Sigmoid colon (tissue), 4 donors: ENCODE results near the gene SLC37A3.

Experiments used
- CTCF ChIP-seq, 4 experiments: fragments of 450-650 bp in 3 of 4; fragments of 200-600 bp in 1 of 4; IDR thresholded peaks; one replicate each; pipeline ENCODE4 v1.5.1; 2016 to 2019; ENCODE audit warnings: antibody characterized with exemption in 4 of 4, mild to moderate bottlenecking in 3 of 4, moderate library complexity in 2 of 4
- EP300 ChIP-seq, 4 donors: sonication (generic); formaldehyde crosslinking; IDR thresholded peaks; one replicate each; pipeline ENCODE4 v1.6.1; 2017; ENCODE audit warnings: antibody characterized with exemption in 4 of 4
- POLR2A ChIP-seq, 2 donors: fragments of 450-650 bp; IDR thresholded peaks; one replicate each; pipeline ENCODE4 v1.6.1; 2016; ENCODE audit warnings: antibody characterized with exemption in 2 of 2, mild to moderate bottlenecking in 2 of 2, moderate library complexity in 2 of 2
- POLR2AphosphoS5 ChIP-seq, 4 donors: sonication (generic); formaldehyde crosslinking; IDR thresholded peaks; one replicate each; pipeline ENCODE4 v1.6.1; 2017; ENCODE audit warnings: antibody characterized with exemption in 4 of 4

GRCh38 chr7:140294454-140294853 lies 103.9 kb downstream of the SLC37A3 start:
- TF ChIP-seq CTCF (IDR thresholded peaks at IDR 0.05) (no peak), POLR2A (IDR thresholded peaks at IDR 0.05) (no peak), POLR2AphosphoS5 (IDR thresholded peaks at IDR 0.05) (no peak), EP300 (IDR thresholded peaks at IDR 0.05) (no peak)
